Mesendoderm (in vitro differentiated cells): ENCODE results near the gene C14orf119.
A peak's percentile ranks its signal among the peaks of the same experiment; 100 is the strongest.

Experiments used
- DNase-seq: peaks from one replicate; pipeline ENCODE4 v3.0.0; 2013
- H2AK5ac ChIP-seq: 2 replicates; pipeline ENCODE4 v1.6.1; 2013; ENCODE audit warnings: low read length, inconsistent platforms
- H2BK120ac ChIP-seq: 2 replicates; pipeline ENCODE4 v1.6.1; 2013; ENCODE audit warnings: low read depth, mild to moderate bottlenecking, low read length, moderate library complexity, mixed read lengths
- H2BK15ac ChIP-seq: replicated peaks from 2 replicates; pipeline ENCODE4 v1.6.1; 2013; ENCODE audit warnings: low read depth, mild to moderate bottlenecking, moderate library complexity
- H2BK5ac ChIP-seq: 2 replicates; pipeline ENCODE4 v1.6.1; 2013; ENCODE audit warnings: low read length, inconsistent platforms
- H3K18ac ChIP-seq: 2 replicates; pipeline ENCODE4 v1.6.1; 2013; ENCODE audit warnings: mild to moderate bottlenecking, low read length, mixed read lengths
- H3K23ac ChIP-seq: one replicate; pipeline ENCODE4 v1.6.1; 2013; ENCODE audit warnings: low read length
- H3K27ac ChIP-seq: 2 replicates; pipeline ENCODE4 v1.5.1; 2013; ENCODE audit warnings: low read depth, mild to moderate bottlenecking, inconsistent platforms, low read length, moderate library complexity
- H3K27me3 ChIP-seq: 2 replicates; pipeline ENCODE4 v1.6.1; 2013; ENCODE audit warnings: low read length, control low read depth, mild to moderate bottlenecking, inconsistent platforms; ENCODE audit not compliant: insufficient read depth, poor library complexity
- H3K36me3 ChIP-seq: 2 replicates; pipeline ENCODE4 v1.6.1; 2013; ENCODE audit warnings: low read length, inconsistent platforms; ENCODE audit not compliant: control insufficient read depth, insufficient read depth
- H3K4ac ChIP-seq: one replicate; pipeline ENCODE4 v1.6.1; 2013; ENCODE audit warnings: low read depth, mild to moderate bottlenecking, low read length, moderate library complexity
- H3K4me1 ChIP-seq: 2 replicates; pipeline ENCODE4 v1.6.1; 2013; ENCODE audit warnings: low read depth, low read length, inconsistent platforms; ENCODE audit not compliant: control insufficient read depth
- H3K4me2 ChIP-seq: 2 replicates; pipeline ENCODE4 v1.6.1; 2013; ENCODE audit warnings: low read length
- H3K4me3 ChIP-seq: 2 replicates; pipeline ENCODE4 v1.5.1; 2013; ENCODE audit warnings: mild to moderate bottlenecking, low read length
- H3K56ac ChIP-seq: one replicate; pipeline ENCODE4 v1.6.1; 2013; ENCODE audit warnings: low read length
- H3K79me1 ChIP-seq: 2 replicates; pipeline ENCODE4 v1.6.1; 2013; ENCODE audit warnings: low read length, inconsistent platforms
- H3K79me2 ChIP-seq: 2 replicates; pipeline ENCODE4 v1.6.1; 2013; ENCODE audit warnings: mild to moderate bottlenecking, low read length; ENCODE audit not compliant: control insufficient read depth, insufficient read depth
- H3K9ac ChIP-seq: 2 replicates; pipeline ENCODE4 v1.6.1; 2013; ENCODE audit warnings: low read length, inconsistent platforms
- H4K5ac ChIP-seq: one replicate; pipeline ENCODE4 v1.6.1; 2013; ENCODE audit warnings: low read length
- H4K8ac ChIP-seq: one replicate; pipeline ENCODE4 v1.6.1; 2013; ENCODE audit warnings: low read depth, mild to moderate bottlenecking, control low read depth, low read length, moderate library complexity
- WGBS: extraction: QIAGEN DNeasy Blood & Tissue Kit; methylation state at CpG from one replicate; pipeline ENCODE4 v1.1.7; 2013; ENCODE audit warnings: low lambda C conversion rate, missing lambda C conversion rate; ENCODE audit not compliant: insufficient coverage; ENCODE audit errors: extremely low coverage; 5-methylcytosine and 5-hydroxymethylcytosine counted together

The C14orf119 gene

DNA sequence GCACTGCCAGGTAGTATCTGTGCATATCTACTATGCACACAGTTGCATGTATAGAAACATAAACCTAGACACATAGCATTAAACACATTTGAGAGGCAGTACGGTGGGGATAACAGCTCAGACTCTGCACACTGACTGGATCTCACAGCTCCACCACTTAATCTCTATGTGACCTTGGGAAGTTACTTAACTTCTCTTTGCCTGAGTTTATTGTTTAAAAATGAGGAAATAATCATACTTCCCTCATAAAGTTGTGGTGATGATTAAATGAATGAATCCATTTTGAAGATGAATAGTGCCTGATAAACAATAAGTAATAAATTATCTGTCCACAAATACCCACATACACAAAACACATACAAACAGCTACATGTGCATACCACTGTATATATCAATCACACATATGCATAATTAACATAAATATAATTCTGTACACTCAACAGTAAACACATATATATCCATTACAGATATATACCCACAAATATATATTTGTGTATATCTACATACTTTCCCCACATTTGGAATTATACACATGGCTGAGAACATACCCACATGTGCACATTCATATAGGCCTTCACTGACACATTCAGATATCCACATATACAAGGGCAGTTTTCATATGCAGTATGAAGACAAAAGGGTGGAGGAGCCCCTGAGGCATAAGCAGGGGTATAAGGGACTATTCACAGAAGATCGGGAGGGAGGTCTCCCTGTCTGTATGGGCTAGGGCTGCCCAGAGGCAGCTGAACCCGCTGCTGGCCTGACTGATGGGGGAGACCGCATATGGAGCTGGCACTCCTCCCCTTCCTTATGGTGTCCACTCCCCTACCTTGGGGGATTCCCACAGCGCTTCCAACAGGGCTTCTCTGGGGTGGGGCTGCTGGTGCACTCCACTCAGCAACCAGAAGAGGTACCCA is 43.9 kb upstream of the C14orf119 start:
- no peak overlapping the region for H3K4ac ChIP-seq
- peaks cover 2% of the 10 kb centered on the region for H3K36me3 ChIP-seq
- no peak overlapping the region for H3K27ac ChIP-seq
- no peaks in the 10 kb centered on the region for H3K79me2 ChIP-seq
- H4K5ac ChIP-seq: no peak overlapping the region
- H3K27me3 ChIP-seq: no peaks in the 10 kb centered on the region
- no peak overlapping the region for H3K4me3 ChIP-seq
- no CpG with 5 or more reads among the region's 5 CpGs for WGBS
- H2BK5ac ChIP-seq: no peak overlapping the region
- no peak overlapping the region for H3K4me2 ChIP-seq
- no peak overlapping the region for H2AK5ac ChIP-seq
- H2BK15ac ChIP-seq: no peak overlapping the region
- DNase-seq: no peak
- no peak overlapping the region for H3K56ac ChIP-seq
- no peak overlapping the region for H3K23ac ChIP-seq
- no peak overlapping the region for H3K18ac ChIP-seq
- H4K8ac ChIP-seq: no peak overlapping the region
- H3K9ac ChIP-seq: no peak overlapping the region
- H3K4me1 ChIP-seq: no peaks in the 10 kb centered on the region
- H3K79me1 ChIP-seq: peaks cover 2% of the 10 kb centered on the region
- no peak overlapping the region for H2BK120ac ChIP-seq

DNA sequence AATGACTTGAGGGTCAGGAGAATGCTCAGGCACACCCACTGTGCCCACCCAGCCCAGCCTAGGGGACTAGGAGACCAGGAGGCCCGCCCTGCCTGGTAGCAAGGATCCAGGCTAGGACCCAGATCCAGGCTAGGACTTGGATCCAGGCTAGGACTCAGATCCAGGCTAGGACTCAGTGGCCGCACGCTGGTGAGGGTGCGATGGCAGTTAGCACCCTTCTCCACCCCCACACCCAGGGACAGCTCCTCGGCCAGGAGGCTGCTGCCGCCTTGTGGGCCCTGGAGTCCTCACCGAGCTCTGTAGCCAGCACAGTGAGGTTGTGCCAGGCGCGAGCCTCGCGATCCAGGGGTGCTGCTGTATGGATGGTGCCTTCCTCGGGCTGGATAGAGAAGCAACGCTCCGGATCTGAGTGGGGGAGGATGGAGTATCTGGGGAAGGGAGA is 43.1 kb upstream of the C14orf119 start:
- Histone ChIP-seq H3K4ac (no peak overlapping the region), H3K36me3 (peaks cover 2% of the 10 kb centered on the region), H3K79me2 (no peaks in the 10 kb centered on the region)

DNA sequence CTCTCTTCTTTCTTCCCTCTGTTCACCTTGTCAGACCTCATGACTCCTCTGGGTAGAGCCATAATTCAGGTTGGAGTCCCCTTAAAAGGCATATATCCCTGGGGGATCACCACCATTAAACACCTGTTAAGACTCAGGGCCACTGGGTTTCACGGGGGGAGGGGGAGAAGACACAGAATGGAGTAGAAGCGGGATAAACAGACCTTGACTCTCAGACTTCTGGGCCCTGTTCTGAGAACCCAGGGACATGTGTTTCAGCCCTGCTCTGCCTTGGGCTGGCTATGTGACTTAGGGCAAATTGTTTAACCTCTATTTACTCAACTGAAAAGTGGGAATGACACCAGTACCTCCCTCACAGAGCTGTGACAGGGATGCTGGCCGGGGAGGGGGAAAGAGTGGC is 42.6 kb upstream of the C14orf119 start:
- H3K36me3 ChIP-seq: peaks cover 2% of the 10 kb centered on the region
- no peak overlapping the region for H3K4me3 ChIP-seq
- no peaks in the 10 kb centered on the region for H3K4me1 ChIP-seq
- no peak overlapping the region for H2BK5ac ChIP-seq
- DNase-seq: no peak
- no peaks in the 10 kb centered on the region for H3K27me3 ChIP-seq
- no peak overlapping the region for H2BK120ac ChIP-seq
- H3K4ac ChIP-seq: no peak overlapping the region
- no peak overlapping the region for H2BK15ac ChIP-seq
- H3K79me1 ChIP-seq: peaks cover 2% of the 10 kb centered on the region
- H3K27ac ChIP-seq: no peak overlapping the region
- H3K79me2 ChIP-seq: no peaks in the 10 kb centered on the region
- no peak overlapping the region for H3K4me2 ChIP-seq
- no peak overlapping the region for H3K23ac ChIP-seq
- H4K5ac ChIP-seq: no peak overlapping the region
- WGBS: no CpG with 5 or more reads among the region's 3 CpGs
- no peak overlapping the region for H2AK5ac ChIP-seq
- H4K8ac ChIP-seq: no peak overlapping the region
- H3K56ac ChIP-seq: no peak overlapping the region
- H3K9ac ChIP-seq: no peak overlapping the region
- no peak overlapping the region for H3K18ac ChIP-seq

More for the DNA sequence above, 43.1 kb upstream of the C14orf119 start:
- Histone ChIP-seq H2BK15ac (no peak overlapping the region), H4K8ac (no peak overlapping the region), H2AK5ac (no peak overlapping the region), H3K4me1 (no peaks in the 10 kb centered on the region), H3K4me3 (no peak overlapping the region), H2BK120ac (no peak overlapping the region), H3K23ac (no peak overlapping the region), H3K79me1 (peaks cover 2% of the 10 kb centered on the region), H3K18ac (no peak overlapping the region), H2BK5ac (no peak overlapping the region), H3K9ac (no peak overlapping the region), H3K27ac (no peak overlapping the region), H4K5ac (no peak overlapping the region), H3K4me2 (no peak overlapping the region), H3K27me3 (no peaks in the 10 kb centered on the region), H3K56ac (no peak overlapping the region)
- peak; percentile 55 for DNase-seq
- no CpG with 5 or more reads among the region's 14 CpGs for WGBS

DNA sequence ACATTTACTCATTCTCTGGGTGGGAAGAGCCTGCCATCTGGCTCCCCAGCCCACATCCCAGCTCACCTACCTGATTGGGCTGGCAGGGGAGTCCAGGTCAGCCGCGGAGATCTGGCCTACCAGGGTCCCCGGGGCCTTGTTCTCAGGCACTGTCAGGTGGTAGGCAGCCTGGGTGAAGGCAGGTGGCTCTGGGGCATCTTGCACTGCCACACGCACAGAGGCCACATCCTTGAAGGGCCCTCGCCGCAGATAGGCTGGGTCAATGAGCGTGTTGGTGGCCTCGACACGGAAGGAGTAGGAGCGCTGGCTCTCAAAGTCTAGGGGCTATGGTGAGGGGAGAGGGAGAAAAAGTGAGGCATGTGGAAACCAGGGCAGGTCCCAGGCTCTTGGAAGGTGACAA is 41.9 kb upstream of the C14orf119 start:
- H3K27ac ChIP-seq: no peak overlapping the region
- no peaks in the 10 kb centered on the region for H3K27me3 ChIP-seq
- no peak overlapping the region for H4K5ac ChIP-seq
- peaks cover 2% of the 10 kb centered on the region for H3K79me1 ChIP-seq
- H3K4me2 ChIP-seq: no peak overlapping the region
- no peak overlapping the region for H4K8ac ChIP-seq
- H3K4me3 ChIP-seq: no peak overlapping the region
- H3K4me1 ChIP-seq: no peaks in the 10 kb centered on the region
- H2BK15ac ChIP-seq: no peak overlapping the region
- H2AK5ac ChIP-seq: no peak overlapping the region
- H3K4ac ChIP-seq: no peak overlapping the region
- no peak overlapping the region for H2BK120ac ChIP-seq
- no peak overlapping the region for H2BK5ac ChIP-seq
- H3K36me3 ChIP-seq: peaks cover 2% of the 10 kb centered on the region
- H3K18ac ChIP-seq: no peak overlapping the region
- H3K56ac ChIP-seq: no peak overlapping the region
- no peaks in the 10 kb centered on the region for H3K79me2 ChIP-seq
- H3K23ac ChIP-seq: no peak overlapping the region
- no CpG with 5 or more reads among the region's 10 CpGs for WGBS
- no peak for DNase-seq
- H3K9ac ChIP-seq: no peak overlapping the region

DNA sequence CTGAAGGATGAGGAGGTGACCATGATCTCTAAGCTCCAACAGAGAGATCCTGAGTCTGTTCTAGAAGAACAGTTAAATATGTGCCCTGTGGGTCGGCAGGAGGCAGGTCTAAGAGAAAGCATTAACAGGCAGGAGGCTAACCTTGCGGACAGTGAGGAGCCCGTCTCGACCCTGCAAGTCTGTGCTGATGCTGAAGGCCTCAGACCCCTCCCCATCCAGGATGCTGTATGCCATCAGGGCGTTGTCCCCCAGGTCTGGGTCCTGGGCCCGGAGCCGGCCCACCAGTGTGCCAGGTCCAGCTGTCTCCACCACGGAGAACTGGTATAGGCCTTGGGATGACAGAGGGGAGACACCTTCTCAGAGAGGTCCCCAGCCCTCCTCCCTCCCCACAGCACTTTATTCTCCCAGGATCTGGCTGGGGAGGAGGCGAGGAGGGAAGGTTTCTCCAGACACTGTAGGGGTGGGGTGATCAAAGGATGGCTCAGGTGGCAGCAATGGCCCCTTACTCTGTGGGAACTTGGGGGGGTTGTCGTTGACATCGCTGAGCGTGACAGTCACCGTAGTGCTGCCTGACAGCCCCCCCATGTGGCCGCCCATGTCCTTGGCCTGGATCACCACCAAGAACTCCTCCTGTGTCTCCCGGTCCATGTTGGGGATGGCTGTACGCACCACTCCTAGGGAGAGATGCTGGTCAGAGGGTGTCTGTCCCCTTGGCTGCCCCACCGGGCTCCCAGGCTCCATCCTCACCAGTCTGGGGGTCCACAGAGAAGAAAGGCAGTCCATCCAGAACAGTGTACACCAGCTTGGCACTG is 41.1 kb upstream of the C14orf119 start:
- DNase-seq: no peak
- Histone ChIP-seq H3K27ac (no peak overlapping the region), H2BK15ac (no peak overlapping the region), H3K4ac (no peak overlapping the region), H3K27me3 (no peaks in the 10 kb centered on the region), H2AK5ac (no peak overlapping the region), H3K4me3 (no peak overlapping the region), H3K56ac (no peak overlapping the region), H3K79me2 (no peaks in the 10 kb centered on the region), H3K23ac (no peak overlapping the region), H4K5ac (no peak overlapping the region), H3K36me3 (peaks cover 2% of the 10 kb centered on the region), H2BK120ac (no peak overlapping the region), H3K79me1 (peaks cover 2% of the 10 kb centered on the region), H3K18ac (no peak overlapping the region), H4K8ac (no peak overlapping the region), H3K9ac (no peak overlapping the region), H3K4me1 (no peaks in the 10 kb centered on the region), H2BK5ac (no peak overlapping the region), H3K4me2 (no peak overlapping the region)
- WGBS: no CpG with 5 or more reads among the region's 17 CpGs
